ENCODE measurements around the gene TPCN1. TPM values are rescaled to one million over a fixed set of nuclear protein-coding genes. Genes with fewer than 3 reads are reported as not detected.
A peak's percentile ranks its signal among the peaks of the same experiment; 100 is the strongest.

The TPCN1 gene
- total RNA-seq, 1 experiment from 2014 or later: 91.1 TPM

- peak overlapping the region; percentile 99 for H3K4me3 Mint-ChIP-seq (ENCODE audit: low read depth, unreplicated experiment)
- CTCF ChIA-PET: interaction anchor here (1.0 kb wide), 1 partner anchor 9 kb away, joined by 3 read pairs; no protein-coding TSS in a partner anchor
Measured at GRCh38 chr12:113183030-113183589, 38.2 kb upstream of the TPCN1 start.

DNA sequence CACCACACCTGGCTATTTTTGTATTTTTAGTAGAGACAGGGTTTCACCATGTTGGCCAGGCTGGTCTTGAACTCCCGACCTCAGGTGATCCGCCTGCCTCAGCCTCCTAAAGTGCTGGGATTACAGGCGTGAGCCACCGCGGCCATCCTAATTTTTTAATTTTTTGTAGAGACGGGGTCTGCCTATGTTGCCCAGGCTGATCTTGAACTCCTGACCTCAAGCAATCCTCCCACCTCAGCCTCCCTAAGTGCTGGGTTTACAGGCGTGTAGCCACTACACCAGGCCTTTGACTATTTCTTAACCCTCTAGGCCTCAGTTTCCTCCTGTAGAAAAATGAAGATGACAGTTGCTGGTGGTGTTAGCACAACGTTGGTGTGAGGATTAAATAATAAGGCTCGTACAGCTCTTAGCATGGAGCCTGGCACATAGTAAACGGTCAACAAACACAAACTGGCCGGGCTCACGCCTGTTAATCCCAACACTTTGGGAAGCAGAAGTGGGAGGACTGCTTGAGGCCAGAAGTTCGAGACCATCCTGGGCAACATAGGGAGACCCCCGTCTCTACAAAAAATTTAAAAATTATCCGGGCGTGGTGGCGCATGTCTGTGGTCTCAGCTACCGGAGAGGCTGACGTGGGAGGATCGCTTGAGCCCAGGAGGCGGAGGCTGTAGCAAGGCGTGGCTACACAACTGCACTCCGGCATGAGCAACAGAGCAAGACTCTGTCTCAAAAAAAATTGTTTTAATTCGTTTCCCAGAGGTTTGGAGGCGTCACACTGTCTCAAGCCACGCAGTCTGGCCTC is 37.0 kb upstream of the TPCN1 start:
- no TSS peak for BruUV-seq (replicated peaks)

More at GRCh38 chr12:113183030-113183589, 38.2 kb upstream of the TPCN1 start:
- DNase-seq: no peak
- BruUV-seq (replicated peaks): no TSS peak
- H3K4me1 Mint-ChIP-seq (ENCODE audit: low read depth, unreplicated experiment): peaks cover 19% of the 10 kb centered on the region
- no peaks in the 10 kb centered on the region for H3K9me3 Mint-ChIP-seq (ENCODE audit: low read depth, unreplicated experiment)
- no peak for TF ChIP-seq CTCF (IDR thresholded peaks at IDR 0.05; ENCODE audit: unreplicated experiment)
- intact Hi-C loops (cut with micrococcal nuclease; ENCODE audit: unreplicated experiment): no loop called here
- no peak overlapping the region for H3K27ac Mint-ChIP-seq (ENCODE audit: unreplicated experiment)
- no peaks in the 10 kb centered on the region for H3K27me3 Mint-ChIP-seq (ENCODE audit: unreplicated experiment)
- H3K36me3 Mint-ChIP-seq (ENCODE audit: insufficient read depth, unreplicated experiment): peaks cover 68% of the 10 kb centered on the region

GRCh38 chr12:113184900-113185179 is 36.4 kb upstream of the TPCN1 start:
- intact Hi-C loops (cut with micrococcal nuclease; ENCODE audit: unreplicated experiment): no loop called here
- Mint-ChIP-seq H3K27ac (ENCODE audit: unreplicated experiment) (peak overlapping the region; percentile 95), H3K4me3 (ENCODE audit: low read depth, unreplicated experiment) (peak overlapping the region; percentile 99), H3K36me3 (ENCODE audit: insufficient read depth, unreplicated experiment) (peaks cover 71% of the 10 kb centered on the region), H3K4me1 (ENCODE audit: low read depth, unreplicated experiment) (peaks cover 19% of the 10 kb centered on the region), H3K9me3 (ENCODE audit: low read depth, unreplicated experiment) (no peaks in the 10 kb centered on the region), H3K27me3 (ENCODE audit: unreplicated experiment) (no peaks in the 10 kb centered on the region)
- CTCF ChIA-PET: interaction anchor here (0.5 to 0.6 kb wide), 3 partner anchors 12 to 206 kb away, joined by 3 to 7 read pairs (median 5); partner anchors contain the start of gene OAS2
- no TSS peak for BruUV-seq (replicated peaks)
- peak; percentile 93 for DNase-seq
- no peak for TF ChIP-seq CTCF (IDR thresholded peaks at IDR 0.05; ENCODE audit: unreplicated experiment)

More for the DNA sequence above, 37.0 kb upstream of the TPCN1 start:
- H3K9me3 Mint-ChIP-seq (ENCODE audit: low read depth, unreplicated experiment): no peaks in the 10 kb centered on the region
- CTCF ChIA-PET: interaction anchor here (0.6 kb wide), 2 partner anchors 37 to 1985 kb away, joined by 3 to 4 read pairs; partner anchors contain the start of gene TPCN1
- peak overlapping the region; percentile 95 for H3K27ac Mint-ChIP-seq (ENCODE audit: unreplicated experiment)
- TF ChIP-seq CTCF (IDR thresholded peaks at IDR 0.05; ENCODE audit: unreplicated experiment): no peak
- intact Hi-C loops (cut with micrococcal nuclease; ENCODE audit: unreplicated experiment): no loop called here
- H3K4me1 Mint-ChIP-seq (ENCODE audit: low read depth, unreplicated experiment): peaks cover 19% of the 10 kb centered on the region
- H3K27me3 Mint-ChIP-seq (ENCODE audit: unreplicated experiment): no peaks in the 10 kb centered on the region
- H3K36me3 Mint-ChIP-seq (ENCODE audit: insufficient read depth, unreplicated experiment): peaks cover 73% of the 10 kb centered on the region
- peak overlapping the region; percentile 99 for H3K4me3 Mint-ChIP-seq (ENCODE audit: low read depth, unreplicated experiment)
- DNase-seq: no peak

DNA sequence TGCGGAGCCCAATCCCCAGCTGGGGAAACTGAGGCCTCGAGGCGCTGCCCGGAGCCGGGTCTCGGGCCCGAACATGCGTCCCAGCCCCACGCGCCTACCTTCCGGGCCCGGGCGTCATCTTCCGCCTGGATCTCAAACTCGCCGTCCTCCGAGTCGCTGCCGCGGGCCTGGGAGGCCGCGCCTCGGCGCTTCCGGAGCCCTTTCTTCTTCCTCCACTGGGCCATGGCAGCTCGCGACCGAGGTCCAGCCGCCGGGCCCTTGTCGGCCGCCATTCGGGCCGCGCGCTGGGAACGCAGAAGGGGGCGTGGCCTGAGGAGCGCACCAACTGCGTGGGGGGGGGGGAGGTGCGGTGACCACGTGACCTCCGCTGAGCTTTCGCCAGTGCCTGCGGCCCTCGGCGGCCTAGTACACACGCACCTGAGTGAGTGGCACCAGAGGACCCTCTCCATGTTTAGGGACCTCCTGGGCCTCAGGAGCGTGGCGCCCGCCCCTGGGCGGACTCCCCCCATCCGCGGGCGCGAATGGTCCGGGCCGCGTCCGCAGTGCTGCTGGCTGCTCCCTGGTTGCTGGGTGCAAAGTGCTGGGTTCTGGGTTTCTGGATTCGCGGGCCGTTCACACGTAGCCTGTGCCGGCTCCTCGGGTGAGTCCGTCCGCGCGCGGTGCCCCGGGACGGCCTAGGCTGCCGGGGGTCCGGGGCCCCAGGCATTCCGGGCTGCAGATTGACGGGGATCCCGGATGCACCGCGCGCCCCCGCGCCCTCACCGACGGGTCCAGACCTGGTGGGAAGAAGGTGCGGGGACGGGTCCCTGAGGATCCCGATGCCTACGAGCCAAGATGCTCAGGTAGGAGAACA is 35.9 kb upstream of the TPCN1 start, which contains the start of the genes DDX54 and RITA1:
Gene DDX54, minus strand, starts transcription at position 299 of the 853 bp plus-strand sequence. Its CDS starts 27 bp downstream, at position 272.
Gene RITA1, plus strand, starts transcription at position 542 of the 853 bp plus-strand sequence. CDS start 1,026 bp downstream, outside the sequence.
- no TSS peak for BruUV-seq (replicated peaks)
- Mint-ChIP-seq H3K4me3 (ENCODE audit: low read depth, unreplicated experiment) (peak within 1 kb of the TSS; percentile 99), H3K36me3 (ENCODE audit: insufficient read depth, unreplicated experiment) (peaks cover 68% of the 10 kb centered on the region), H3K9me3 (ENCODE audit: low read depth, unreplicated experiment) (no peaks in the 10 kb centered on the region), H3K4me1 (ENCODE audit: low read depth, unreplicated experiment) (peaks cover 19% of the 10 kb centered on the region), H3K27ac (ENCODE audit: unreplicated experiment) (peak within 1 kb of the TSS; percentile 95), H3K27me3 (ENCODE audit: unreplicated experiment) (no peaks in the 10 kb centered on the region)
- TF ChIP-seq CTCF (IDR thresholded peaks at IDR 0.05; ENCODE audit: unreplicated experiment): no peak
- peak; percentile 89 for DNase-seq
- intact Hi-C loops (cut with micrococcal nuclease; ENCODE audit: unreplicated experiment): no loop called here
- CTCF ChIA-PET: interaction anchor here (0.5 to 1.1 kb wide), 5 partner anchors 12 to 227 kb away, joined by 3 to 7 read pairs (median 4); partner anchors contain the start of genes OAS2 and TPCN1
